Measurements from ENCODE around the gene PAF1. TPM values are rescaled to one million over a fixed set of nuclear protein-coding genes. Genes with fewer than 3 reads are reported as not detected.

PAF1 gene
- total RNA-seq, 1 experiment from 2014 or later = 38.0 TPM

GRCh38 chr19:39407410-39407659 lies 16.4 kb upstream of the PAF1 start:
- H3K23me2 ChIP-seq (ENCODE audit: insufficient read length, low read depth, low read length, poor library complexity, severe bottlenecking) = peaks cover 27% of the 10 kb centered on the region
- H3K4me1 ChIP-seq (ENCODE audit: insufficient read depth, low read length) = peaks cover 6% of the 10 kb centered on the region; the same call in 1 of the 2 replicates
- H4K91ac ChIP-seq (ENCODE audit: insufficient read length, low read depth, low read length) = no peak overlapping the region
- no peak overlapping the region for H3K18ac ChIP-seq (ENCODE audit: insufficient read length, low read depth, low read length)
- H3K56ac ChIP-seq (ENCODE audit: insufficient read length, low read depth, low read length) = no peak overlapping the region
- no peak overlapping the region for H3T11ph ChIP-seq (ENCODE audit: low read length)
- DNase-seq = no peak
- no peaks in the 10 kb centered on the region for H3K79me1 ChIP-seq (ENCODE audit: insufficient read depth, low read depth, low read length, poor library complexity, severe bottlenecking)
- peaks cover 1% of the 10 kb centered on the region; the same call in 1 of the 2 replicates for H3K27me3 Mint-ChIP-seq (ENCODE audit: low read depth)
- no peak overlapping the region for H3K23ac ChIP-seq (ENCODE audit: insufficient read length, low read depth, low read length)
- peak overlapping the region; percentile 74 for H3K4me2 ChIP-seq (ENCODE audit: insufficient read depth, insufficient read length, low read length)
- no peak for TF ChIP-seq CTCF (conservative IDR thresholded peaks at IDR 0.05)
- H2BK120ac ChIP-seq (ENCODE audit: low read depth, low read length, poor library complexity, severe bottlenecking) = no peak overlapping the region
- no peak overlapping the region for H3K27ac ChIP-seq (ENCODE audit: insufficient read length, low read depth, low read length)
- peak overlapping the region; percentile 83 for H3K9ac ChIP-seq (ENCODE audit: extremely low read depth, insufficient read length, low read length)
- peak overlapping the region; percentile 83 to 92 for H3K4me3 Mint-ChIP-seq
- H3K9me3 ChIP-seq (ENCODE audit: control insufficient read depth, low read depth, low read length) = no peaks in the 10 kb centered on the region
- H2BK20ac ChIP-seq (ENCODE audit: low read depth, low read length, poor library complexity, severe bottlenecking) = no peak overlapping the region
- no peak overlapping the region for H4K8ac ChIP-seq (replicated peaks; ENCODE audit: insufficient read length, low read depth, low read length)
- WGBS (ENCODE audit: extremely low coverage, insufficient read length, low lambda C conversion rate) = no CpG with 5 or more reads among the region's 14 CpGs
- H3K4me1 Mint-ChIP-seq = peaks cover 37 to 51% of the 10 kb centered on the region in 2 experiments
- peaks cover 3% of the 10 kb centered on the region; the same call in 1 of the 2 replicates for H3K79me2 ChIP-seq (ENCODE audit: insufficient read depth, low read length)
- H4K20me1 ChIP-seq (ENCODE audit: control insufficient read depth, insufficient read depth, insufficient read length) = peaks cover 2% of the 10 kb centered on the region
- no peak overlapping the region for H2BK12ac ChIP-seq (ENCODE audit: insufficient read length, low read depth, low read length)
- peak overlapping the region; percentile 67 to 98 (median 87); a peak in 4 of 7 replicates for H3K27ac Mint-ChIP-seq
- no peak overlapping the region for H2BK5ac ChIP-seq (ENCODE audit: insufficient read length, low read length)
- peak overlapping the region; percentile 89; the same call in 1 of the 2 replicates for H3K14ac ChIP-seq (ENCODE audit: insufficient read depth, low read length)
- no peak overlapping the region for H4K5ac ChIP-seq (ENCODE audit: insufficient read length, low read depth, low read length)
- H3K4ac ChIP-seq (ENCODE audit: low read depth, low read length) = no peak overlapping the region
- no peak overlapping the region for H2AK5ac ChIP-seq (ENCODE audit: insufficient read length, low read length)
- H3K27me3 ChIP-seq (ENCODE audit: insufficient read depth, low read length) = no peaks in the 10 kb centered on the region
- H3K36me3 Mint-ChIP-seq (ENCODE audit: insufficient read depth in 1 of 3, low read depth in 3 of 3) = peaks cover 8 to 13% (median 11%) of the 10 kb centered on the region in 3 experiments
- H3K9me3 Mint-ChIP-seq = no peaks in the 10 kb centered on the region; a peak in 1 of 5 replicates
- H2BK15ac ChIP-seq (ENCODE audit: low read depth, low read length) = no peak overlapping the region
- no peak overlapping the region for H2AFZ ChIP-seq (ENCODE audit: low read length)
